HG03060 (cell line): ENCODE measurements around the gene GALK2.

Source experiments
- ATAC-seq: cut with Tn5 transposase; IDR thresholded peaks from one replicate; pipeline ENCODE4 v1.9.1; 2021; ENCODE audit warnings: low read depth, moderate number of reproducible peaks; ENCODE audit not compliant: unreplicated experiment

Gene GALK2

GRCh38 chr15:49169880-49170597 is at the start of gene GALK2:
Gene GALK2, plus strand, starts transcription at chr15:49170247. Its CDS starts 76 bp downstream, at chr15:49170323.
- peak; percentile 93 for ATAC-seq

- no peak for ATAC-seq
Measured at GRCh38 chr15:49120832-49121231, 49.2 kb upstream of the GALK2 start.

- ATAC-seq = no peak
Measured at GRCh38 chr15:49121901-49122300, 48.1 kb upstream of the GALK2 start.

GRCh38 chr15:49122541-49123062 is 47.4 kb upstream of the GALK2 start:
- ATAC-seq = no peak

GRCh38 chr15:49124371-49124770 is 45.7 kb upstream of the GALK2 start:
- ATAC-seq = no peak

GRCh38 chr15:49131403-49131802 is 38.6 kb upstream of the GALK2 start:
- no peak for ATAC-seq

- no peak for ATAC-seq
Measured at GRCh38 chr15:49134683-49135341, 35.2 kb upstream of the GALK2 start.

GRCh38 chr15:49135342-49135857 is 34.6 kb upstream of the GALK2 start:
- no peak for ATAC-seq

GRCh38 chr15:49135911-49136310 is 34.1 kb upstream of the GALK2 start:
- ATAC-seq = no peak

GRCh38 chr15:49137861-49138260 is 32.2 kb upstream of the GALK2 start:
- no peak for ATAC-seq

GRCh38 chr15:49145651-49146609 is 24.1 kb upstream of the GALK2 start:
- ATAC-seq = no peak

GRCh38 chr15:49148298-49148697 is 21.7 kb upstream of the GALK2 start:
- ATAC-seq = no peak

- ATAC-seq = no peak
Measured at GRCh38 chr15:49148727-49149126, 21.3 kb upstream of the GALK2 start.

- no peak for ATAC-seq
Measured at GRCh38 chr15:49151831-49152230, 18.2 kb upstream of the GALK2 start.

GRCh38 chr15:49152552-49153312 is 17.3 kb upstream of the GALK2 start:
- no peak for ATAC-seq

- ATAC-seq = no peak
Measured at GRCh38 chr15:49154359-49154758, 15.7 kb upstream of the GALK2 start.

- peak; percentile 2 for ATAC-seq
Measured at GRCh38 chr15:49154799-49155109, 15.3 kb upstream of the GALK2 start.

GRCh38 chr15:49155110-49155833 is 14.8 kb upstream of the GALK2 start, which contains the start of gene COPS2:
Gene COPS2, minus strand, starts transcription at chr15:49155599. Its CDS starts 21 bp downstream, at chr15:49155578.
- ATAC-seq = peak; percentile 93
